Measurements from ENCODE around the gene NHS. TPM values are rescaled to one million over a fixed set of nuclear protein-coding genes. Genes with fewer than 3 reads are reported as not detected.
A peak's percentile ranks its signal among the peaks of the same experiment; 100 is the strongest.

The NHS gene
- total and polyA plus RNA-seq, 2 of the 13 experiments (the other 11 are each of a cell fraction or from before 2014, with no cell fraction given), result 0.02 TPM; not detected in 1

DNA sequence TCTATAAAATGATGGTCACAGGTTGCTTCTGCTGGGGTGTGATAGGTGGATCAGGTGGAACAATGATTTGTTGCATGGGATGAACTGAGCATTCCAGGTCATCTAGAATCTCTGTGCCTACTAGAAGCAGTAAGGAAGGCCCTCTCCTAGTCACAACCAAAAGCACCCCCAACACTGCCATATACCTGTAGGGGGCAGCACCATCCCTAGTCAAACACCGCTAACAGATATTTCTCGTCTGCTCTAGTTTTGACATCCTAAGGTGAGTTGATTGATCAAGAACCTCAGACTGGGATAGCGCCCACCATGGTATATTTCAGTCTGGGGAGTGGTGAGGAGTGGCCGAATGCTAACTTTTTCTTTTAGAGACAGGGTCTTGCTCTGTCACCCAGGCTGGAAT lies 160.2 kb downstream of the NHS start:
- intact Hi-C loops (cut with micrococcal nuclease; ENCODE audit: unreplicated experiment) (loop anchor here (1.0 kb wide), 1 partner anchor 56 kb away; no protein-coding TSS in a partner anchor), in situ Hi-C loops (cut with HindIII; ENCODE audit: extremely low pct_ligation_motif_present, low pct_unique_long_range_greater_than_20kb) (loop anchor here (5.0 kb wide), 1 partner anchor 152 kb away; no protein-coding TSS in a partner anchor)
- DNase-seq (ENCODE audit: low spot score) (peak; percentile 18), ATAC-seq (peak; percentile 59), FAIRE-seq (peak; percentile 63)
- H3K4me3 ChIP-seq (replicated peaks in 1 of 3; ENCODE audit: insufficient read depth in 1 of 3, low read depth in 2 of 3, low read length in 3 of 3), result no peak overlapping the region
- no peaks in the 10 kb centered on the region for H3K36me3 ChIP-seq (replicated peaks in 1 of 2; ENCODE audit: control insufficient read depth in 1 of 2, insufficient read depth in 2 of 2, low read length in 2 of 2)
- no peak overlapping the region for H3K27ac ChIP-seq (ENCODE audit: extremely low read length, insufficient read depth, low read length)
- H3K9me3 ChIP-seq (ENCODE audit: low read length), result no peaks in the 10 kb centered on the region
- no peaks in the 10 kb centered on the region for H3K79me2 ChIP-seq (ENCODE audit: insufficient read depth, low read length)
- BruUV-seq (replicated peaks), result no TSS peak
- ChIA-PET CTCF (ENCODE audit: low intra/inter-chr PET ratio, low total read pairs) (interaction anchor here (1.0 kb wide), 1 partner anchor 155 kb away, joined by 3 read pairs; no protein-coding TSS in a partner anchor), POLR2A (no interaction called here)
- no peak overlapping the region for H3K4me2 ChIP-seq (ENCODE audit: low read depth, low read length)
- H4K20me1 ChIP-seq (ENCODE audit: insufficient read depth, low read length), result no peaks in the 10 kb centered on the region
- H3K9ac ChIP-seq (ENCODE audit: insufficient read depth, low read depth, low read length), result no peak overlapping the region
- H3K4me1 ChIP-seq (ENCODE audit: insufficient read depth, low read length), result no peaks in the 10 kb centered on the region
- H3K27me3 ChIP-seq (ENCODE audit: control insufficient read depth in 1 of 2, insufficient read depth in 2 of 2, low read length in 2 of 2), result no peaks in the 10 kb centered on the region
- WGBS (ENCODE audit: low lambda C conversion rate), result no CpG with 5 or more reads among the region's 4 CpGs
- H2AFZ ChIP-seq (ENCODE audit: low read length), result no peak overlapping the region
- no peak for TF ChIP-seq ZNF563 (CRISPR knock-in tag; IDR thresholded peaks at IDR 0.05)
- TF ChIP-seq GZF1 (CRISPR knock-in tag; IDR thresholded peaks at IDR 0.05), result no peak
- TF ChIP-seq ZNF703 (CRISPR knock-in tag; IDR thresholded peaks at IDR 0.05; ENCODE audit: borderline replicate concordance), result no peak
- TF ChIP-seq EED (CRISPR knock-in tag; IDR thresholded peaks at IDR 0.05), result no peak
- TF ChIP-seq ZNF484 (CRISPR knock-in tag; IDR thresholded peaks at IDR 0.05; ENCODE audit: borderline replicate concordance, low read depth), result no peak
- TF ChIP-seq, protein P1, sequence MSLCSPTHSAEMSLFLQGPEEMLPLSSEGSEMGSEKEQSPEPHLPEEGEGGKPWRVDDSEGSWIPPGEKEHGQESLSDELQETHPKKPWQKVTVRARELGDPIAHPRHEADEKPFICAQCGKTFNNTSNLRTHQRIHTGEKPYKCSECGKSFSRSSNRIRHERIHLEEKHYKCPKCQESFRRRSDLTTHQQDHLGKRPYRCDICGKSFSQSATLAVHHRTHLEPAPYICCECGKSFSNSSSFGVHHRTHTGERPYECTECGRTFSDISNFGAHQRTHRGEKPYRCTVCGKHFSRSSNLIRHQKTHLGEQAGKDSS (CRISPR knock-in tag; IDR thresholded peaks at IDR 0.05; ENCODE audit: borderline replicate concordance, low read depth), result no peak
- peak; percentile 53 for TF ChIP-seq STAG1 (CRISPR knock-in tag; IDR thresholded peaks at IDR 0.05)
- TF ChIP-seq ATF7-NPFF (CRISPR knock-in tag; IDR thresholded peaks at IDR 0.05; ENCODE audit: low read depth), result no peak
- no peak for TF ChIP-seq MBNL3 (CRISPR knock-in tag; conservative IDR thresholded peaks at IDR 0.05)
- TF ChIP-seq, protein P2, sequence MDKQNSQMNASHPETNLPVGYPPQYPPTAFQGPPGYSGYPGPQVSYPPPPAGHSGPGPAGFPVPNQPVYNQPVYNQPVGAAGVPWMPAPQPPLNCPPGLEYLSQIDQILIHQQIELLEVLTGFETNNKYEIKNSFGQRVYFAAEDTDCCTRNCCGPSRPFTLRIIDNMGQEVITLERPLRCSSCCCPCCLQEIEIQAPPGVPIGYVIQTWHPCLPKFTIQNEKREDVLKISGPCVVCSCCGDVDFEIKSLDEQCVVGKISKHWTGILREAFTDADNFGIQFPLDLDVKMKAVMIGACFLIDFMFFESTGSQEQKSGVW (CRISPR knock-in tag; IDR thresholded peaks at IDR 0.05; ENCODE audit: borderline replicate concordance), result no peak
- TF ChIP-seq ARHGAP35 (CRISPR knock-in tag; IDR thresholded peaks at IDR 0.05; ENCODE audit: borderline replicate concordance), result no peak
- TF ChIP-seq ZNF567 (CRISPR knock-in tag; IDR thresholded peaks at IDR 0.05; ENCODE audit: borderline replicate concordance), result no peak
- TF ChIP-seq SSRP1 (CRISPR knock-in tag; IDR thresholded peaks at IDR 0.05), result no peak
- TF ChIP-seq, protein P3, sequence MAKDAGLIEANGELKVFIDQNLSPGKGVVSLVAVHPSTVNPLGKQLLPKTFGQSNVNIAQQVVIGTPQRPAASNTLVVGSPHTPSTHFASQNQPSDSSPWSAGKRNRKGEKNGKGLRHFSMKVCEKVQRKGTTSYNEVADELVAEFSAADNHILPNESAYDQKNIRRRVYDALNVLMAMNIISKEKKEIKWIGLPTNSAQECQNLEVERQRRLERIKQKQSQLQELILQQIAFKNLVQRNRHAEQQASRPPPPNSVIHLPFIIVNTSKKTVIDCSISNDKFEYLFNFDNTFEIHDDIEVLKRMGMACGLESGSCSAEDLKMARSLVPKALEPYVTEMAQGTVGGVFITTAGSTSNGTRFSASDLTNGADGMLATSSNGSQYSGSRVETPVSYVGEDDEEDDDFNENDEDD (CRISPR knock-in tag; IDR thresholded peaks at IDR 0.05; ENCODE audit: borderline replicate concordance), result no peak
- TF ChIP-seq, protein P4, sequence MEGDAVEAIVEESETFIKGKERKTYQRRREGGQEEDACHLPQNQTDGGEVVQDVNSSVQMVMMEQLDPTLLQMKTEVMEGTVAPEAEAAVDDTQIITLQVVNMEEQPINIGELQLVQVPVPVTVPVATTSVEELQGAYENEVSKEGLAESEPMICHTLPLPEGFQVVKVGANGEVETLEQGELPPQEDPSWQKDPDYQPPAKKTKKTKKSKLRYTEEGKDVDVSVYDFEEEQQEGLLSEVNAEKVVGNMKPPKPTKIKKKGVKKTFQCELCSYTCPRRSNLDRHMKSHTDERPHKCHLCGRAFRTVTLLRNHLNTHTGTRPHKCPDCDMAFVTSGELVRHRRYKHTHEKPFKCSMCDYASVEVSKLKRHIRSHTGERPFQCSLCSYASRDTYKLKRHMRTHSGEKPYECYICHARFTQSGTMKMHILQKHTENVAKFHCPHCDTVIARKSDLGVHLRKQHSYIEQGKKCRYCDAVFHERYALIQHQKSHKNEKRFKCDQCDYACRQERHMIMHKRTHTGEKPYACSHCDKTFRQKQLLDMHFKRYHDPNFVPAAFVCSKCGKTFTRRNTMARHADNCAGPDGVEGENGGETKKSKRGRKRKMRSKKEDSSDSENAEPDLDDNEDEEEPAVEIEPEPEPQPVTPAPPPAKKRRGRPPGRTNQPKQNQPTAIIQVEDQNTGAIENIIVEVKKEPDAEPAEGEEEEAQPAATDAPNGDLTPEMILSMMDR (CRISPR knock-in tag; IDR thresholded peaks at IDR 0.05), result peak; percentile 50
- no peak for TF ChIP-seq ZBTB3 (CRISPR knock-in tag; IDR thresholded peaks at IDR 0.05; ENCODE audit: borderline replicate concordance, low read depth)
- no peak for TF ChIP-seq ZNF496 (CRISPR knock-in tag; IDR thresholded peaks at IDR 0.05; ENCODE audit: insufficient replicate concordance)
- TF ChIP-seq RARA (CRISPR knock-in tag; IDR thresholded peaks at IDR 0.05), result no peak
- TF ChIP-seq, protein P5, sequence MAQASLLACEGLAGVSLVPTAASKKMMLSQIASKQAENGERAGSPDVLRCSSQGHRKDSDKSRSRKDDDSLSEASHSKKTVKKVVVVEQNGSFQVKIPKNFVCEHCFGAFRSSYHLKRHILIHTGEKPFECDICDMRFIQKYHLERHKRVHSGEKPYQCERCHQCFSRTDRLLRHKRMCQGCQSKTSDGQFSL (CRISPR knock-in tag; IDR thresholded peaks at IDR 0.05), result peak; percentile 71; the same call in 1 of the 2 replicates
- no peak for TF ChIP-seq XRCC5 (optimal IDR thresholded peaks at IDR 0.05; ENCODE audit: low read length)
- TF ChIP-seq ISL2 (CRISPR knock-in tag; IDR thresholded peaks at IDR 0.05), result no peak
